ENCODE results near the gene GRIA4. TPM values are rescaled to one million over a fixed set of nuclear protein-coding genes. Genes with fewer than 3 reads are reported as not detected.

The GRIA4 gene
- total RNA-seq, 1 donor from 2014 or later, result 0.27 TPM

- Mint-ChIP-seq H3K4me3 (ENCODE audit: unreplicated experiment) (no peak overlapping the region), H3K27ac (ENCODE audit: unreplicated experiment) (no peak overlapping the region), H3K36me3 (ENCODE audit: low read depth, unreplicated experiment) (peaks cover 3% of the 10 kb centered on the region), H3K27me3 (ENCODE audit: low read depth, unreplicated experiment) (no peaks in the 10 kb centered on the region), H3K9me3 (ENCODE audit: unreplicated experiment) (peaks cover 11% of the 10 kb centered on the region), H3K4me1 (ENCODE audit: low read depth, unreplicated experiment) (no peaks in the 10 kb centered on the region)
- Histone ChIP-seq H3K36me3 (ENCODE audit: insufficient read depth, low read length) (no peaks in the 10 kb centered on the region), H3K79me2 (ENCODE audit: insufficient read depth, low read length) (no peaks in the 10 kb centered on the region), H2AFZ (ENCODE audit: low read depth, low read length) (no peak overlapping the region), H4K20me1 (ENCODE audit: insufficient read depth, low read length) (no peaks in the 10 kb centered on the region), H3K4me3 (ENCODE audit: insufficient read depth, low read depth, low read length) (no peak overlapping the region), H3K9ac (ENCODE audit: low read length) (no peak overlapping the region), H3K27ac (ENCODE audit: low read depth, low read length) (no peak overlapping the region), H3K4me2 (ENCODE audit: low read length) (no peak overlapping the region), H3K9me3 (ENCODE audit: insufficient read depth, low read depth, low read length) (no peaks in the 10 kb centered on the region), H3K27me3 (ENCODE audit: insufficient read depth, low read length) (no peaks in the 10 kb centered on the region), H3K4me1 (ENCODE audit: insufficient read depth, low read length) (no peaks in the 10 kb centered on the region)
- DNase-seq (ENCODE audit: low read depth), result no peak
- no peak for FAIRE-seq
- TF ChIP-seq CTCF (IDR thresholded peaks at IDR 0.05; ENCODE audit: insufficient read depth, low read depth, low read length) (no peak), EZH2 (IDR thresholded peaks at IDR 0.05; ENCODE audit: insufficient read depth, low read length) (no peak)
Observed at GRCh38 chr11:105960252-105961245, 350.7 kb downstream of the GRIA4 start.

GRCh38 chr11:105968021-105968697 lies 358.3 kb downstream of the GRIA4 start:
- Histone ChIP-seq H3K9ac (ENCODE audit: low read length) (no peak overlapping the region), H3K4me2 (ENCODE audit: low read length) (no peak overlapping the region), H3K4me3 (ENCODE audit: insufficient read depth, low read depth, low read length) (no peak overlapping the region), H3K9me3 (ENCODE audit: insufficient read depth, low read depth, low read length) (no peaks in the 10 kb centered on the region), H3K27ac (ENCODE audit: low read depth, low read length) (no peak overlapping the region), H2AFZ (ENCODE audit: low read depth, low read length) (no peak overlapping the region), H3K36me3 (ENCODE audit: insufficient read depth, low read length) (no peaks in the 10 kb centered on the region), H3K27me3 (ENCODE audit: insufficient read depth, low read length) (no peaks in the 10 kb centered on the region), H3K79me2 (ENCODE audit: insufficient read depth, low read length) (no peaks in the 10 kb centered on the region), H3K4me1 (ENCODE audit: insufficient read depth, low read length) (peaks cover 7% of the 10 kb centered on the region), H4K20me1 (ENCODE audit: insufficient read depth, low read length) (no peaks in the 10 kb centered on the region)
- Mint-ChIP-seq H3K27ac (ENCODE audit: unreplicated experiment) (no peak overlapping the region), H3K27me3 (ENCODE audit: low read depth, unreplicated experiment) (no peaks in the 10 kb centered on the region), H3K4me1 (ENCODE audit: low read depth, unreplicated experiment) (peaks cover 8% of the 10 kb centered on the region), H3K9me3 (ENCODE audit: unreplicated experiment) (no peaks in the 10 kb centered on the region), H3K36me3 (ENCODE audit: low read depth, unreplicated experiment) (no peaks in the 10 kb centered on the region), H3K4me3 (ENCODE audit: unreplicated experiment) (no peak overlapping the region)
- FAIRE-seq (no peak), DNase-seq (ENCODE audit: low read depth) (peak; percentile 67)
- no peak for TF ChIP-seq EZH2 (IDR thresholded peaks at IDR 0.05; ENCODE audit: insufficient read depth, low read length)

GRCh38 chr11:105969756-105970155 lies 359.9 kb downstream of the GRIA4 start:
- no peak for DNase-seq (ENCODE audit: low read depth)
- no peak overlapping the region for H3K4me3 Mint-ChIP-seq (ENCODE audit: unreplicated experiment)
- H3K9ac ChIP-seq (ENCODE audit: low read length), result no peak overlapping the region

More at GRCh38 chr11:105969756-105970155, 359.9 kb downstream of the GRIA4 start:
- Mint-ChIP-seq H3K27ac (ENCODE audit: unreplicated experiment) (no peak overlapping the region), H3K9me3 (ENCODE audit: unreplicated experiment) (no peaks in the 10 kb centered on the region), H3K4me1 (ENCODE audit: low read depth, unreplicated experiment) (peaks cover 8% of the 10 kb centered on the region), H3K36me3 (ENCODE audit: low read depth, unreplicated experiment) (no peaks in the 10 kb centered on the region), H3K27me3 (ENCODE audit: low read depth, unreplicated experiment) (no peaks in the 10 kb centered on the region)
- no peaks in the 10 kb centered on the region for H4K20me1 ChIP-seq (ENCODE audit: insufficient read depth, low read length)
- no peak overlapping the region for H2AFZ ChIP-seq (ENCODE audit: low read depth, low read length)
- no peak for FAIRE-seq
- TF ChIP-seq CTCF (IDR thresholded peaks at IDR 0.05; ENCODE audit: insufficient read depth, low read depth, low read length) (no peak), EZH2 (IDR thresholded peaks at IDR 0.05; ENCODE audit: insufficient read depth, low read length) (no peak)
- H3K4me3 ChIP-seq (ENCODE audit: insufficient read depth, low read depth, low read length), result no peak overlapping the region
- no peaks in the 10 kb centered on the region for H3K9me3 ChIP-seq (ENCODE audit: insufficient read depth, low read depth, low read length)
- H3K27ac ChIP-seq (ENCODE audit: low read depth, low read length), result no peak overlapping the region
- no peaks in the 10 kb centered on the region for H3K79me2 ChIP-seq (ENCODE audit: insufficient read depth, low read length)
- peaks cover 7% of the 10 kb centered on the region for H3K4me1 ChIP-seq (ENCODE audit: insufficient read depth, low read length)
- H3K27me3 ChIP-seq (ENCODE audit: insufficient read depth, low read length), result no peaks in the 10 kb centered on the region
- no peaks in the 10 kb centered on the region for H3K36me3 ChIP-seq (ENCODE audit: insufficient read depth, low read length)
- no peak overlapping the region for H3K4me2 ChIP-seq (ENCODE audit: low read length)
